Activated naive CD4-positive, alpha-beta T cell treated with anti-CD3 and anti-CD28 coated beads for 36 hours (primary cell): Measurements from ENCODE around the gene MAP4K1. TPM values are rescaled to one million over a fixed set of nuclear protein-coding genes. Genes with fewer than 3 reads are reported as not detected.
A peak's percentile ranks its signal among the peaks of the same experiment; 100 is the strongest.
"Not testable (repeated sequence)": the region's sequence is repeated elsewhere in the genome, so short reads cannot be mapped to it uniquely, and the experiment has no call there.

ENCODE experiments used
- CTCF ChIA-PET: fragments of 350-600 bp; sonication (Branson Sonifier 250); formaldehyde crosslinking; loops from one replicate; lab custom pipeline; 2021; ENCODE audit warnings: antibody characterized with exemption; lab: Charles Lee
- DNase-seq: peaks from one replicate; pipeline ENCODE4 v3.0.0-alpha.2; 2020
- H3K27ac Mint-ChIP-seq: one replicate; pipeline ENCODE4 v1.8.0; 2021; ENCODE audit warnings: mild to moderate bottlenecking, mixed read lengths
- H3K27me3 Mint-ChIP-seq: one replicate; pipeline ENCODE4 v1.8.0; 2021; ENCODE audit warnings: low read depth, mixed read lengths
- H3K36me3 Mint-ChIP-seq: one replicate; pipeline ENCODE4 v1.8.0; 2021; ENCODE audit warnings: low read depth, mixed read lengths
- H3K4me1 Mint-ChIP-seq: one replicate; pipeline ENCODE4 v1.8.0; 2021; ENCODE audit warnings: low read depth, mixed read lengths
- H3K4me3 Mint-ChIP-seq: one replicate; pipeline ENCODE4 v1.8.0; 2021; ENCODE audit warnings: mild to moderate bottlenecking, moderate library complexity, mixed read lengths
- H3K9me3 Mint-ChIP-seq: one replicate; pipeline ENCODE4 v1.8.0; 2021; ENCODE audit warnings: mixed read lengths
- intact Hi-C: fragments of 100-400 bp; cut with micrococcal nuclease; formaldehyde crosslinking; loops from one replicate; pipeline ENCODE4 v1.15.1; 2023
- total RNA-seq, 2 experiments: library from RNA; stranded (reverse); gene quantifications; one replicate each; pipeline ENCODE4 v1.2.3, GENCODE V29; 2021

Gene MAP4K1
- total RNA-seq, 2 experiments from 2014 or later = 135 to 148 TPM

DNA sequence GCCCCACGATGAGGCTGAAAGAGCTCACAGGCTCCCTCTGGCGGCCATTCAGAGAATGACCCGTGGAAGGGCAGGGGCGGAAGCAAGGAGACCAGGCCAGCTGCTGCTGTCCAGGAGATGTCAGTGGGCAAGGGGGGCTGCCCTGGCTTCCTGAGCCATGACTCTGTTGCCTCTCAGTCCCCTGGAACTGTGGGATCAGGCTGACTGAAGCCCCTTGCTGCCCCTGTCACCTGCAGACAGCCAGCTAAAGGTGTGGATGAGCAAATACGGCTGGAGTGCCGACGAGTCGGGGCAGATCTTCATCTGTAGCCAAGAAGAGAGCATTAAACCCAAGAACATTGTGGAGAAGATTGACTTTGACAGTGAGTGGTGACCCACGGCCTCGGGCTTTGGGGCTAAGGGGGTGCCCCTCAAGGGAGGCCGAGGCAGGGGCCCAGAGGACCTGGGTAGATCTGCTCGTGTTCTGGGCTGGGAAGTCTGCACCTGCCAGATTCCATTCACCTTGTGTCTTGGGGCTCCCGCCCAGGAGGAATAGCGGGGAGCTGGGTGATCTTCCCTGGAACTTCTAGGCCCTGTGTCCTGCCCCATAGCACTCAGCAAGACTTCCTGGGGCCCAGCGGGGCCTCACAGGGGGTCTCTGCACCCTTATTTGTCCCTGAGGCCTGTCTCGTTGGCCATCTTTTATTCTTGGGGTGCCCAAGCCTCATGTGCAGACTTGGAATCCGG, 17.2 kb upstream of the MAP4K1 start:
- H3K4me3 Mint-ChIP-seq = no peak overlapping the region
- H3K36me3 Mint-ChIP-seq = peaks cover 35% of the 10 kb centered on the region
- H3K27me3 Mint-ChIP-seq = no peaks in the 10 kb centered on the region
- CTCF ChIA-PET = interaction anchor here (0.5 to 4.2 kb wide), 32 partner anchors 10 to 773 kb away, joined by 3 to 42 read pairs (median 4); partner anchors contain the start of genes ACTN4, EIF3K, FAM98C and HNRNPL
- intact Hi-C loops = loop anchor here (1.0 to 5.0 kb wide), 4 partner anchors 91 to 232 kb away; partner anchors contain the start of genes ECH1 and FAM98C
- H3K9me3 Mint-ChIP-seq = no peaks in the 10 kb centered on the region
- peaks cover 29% of the 10 kb centered on the region for H3K4me1 Mint-ChIP-seq
- H3K27ac Mint-ChIP-seq = no peak overlapping the region
- peak; percentile 80 for DNase-seq

DNA sequence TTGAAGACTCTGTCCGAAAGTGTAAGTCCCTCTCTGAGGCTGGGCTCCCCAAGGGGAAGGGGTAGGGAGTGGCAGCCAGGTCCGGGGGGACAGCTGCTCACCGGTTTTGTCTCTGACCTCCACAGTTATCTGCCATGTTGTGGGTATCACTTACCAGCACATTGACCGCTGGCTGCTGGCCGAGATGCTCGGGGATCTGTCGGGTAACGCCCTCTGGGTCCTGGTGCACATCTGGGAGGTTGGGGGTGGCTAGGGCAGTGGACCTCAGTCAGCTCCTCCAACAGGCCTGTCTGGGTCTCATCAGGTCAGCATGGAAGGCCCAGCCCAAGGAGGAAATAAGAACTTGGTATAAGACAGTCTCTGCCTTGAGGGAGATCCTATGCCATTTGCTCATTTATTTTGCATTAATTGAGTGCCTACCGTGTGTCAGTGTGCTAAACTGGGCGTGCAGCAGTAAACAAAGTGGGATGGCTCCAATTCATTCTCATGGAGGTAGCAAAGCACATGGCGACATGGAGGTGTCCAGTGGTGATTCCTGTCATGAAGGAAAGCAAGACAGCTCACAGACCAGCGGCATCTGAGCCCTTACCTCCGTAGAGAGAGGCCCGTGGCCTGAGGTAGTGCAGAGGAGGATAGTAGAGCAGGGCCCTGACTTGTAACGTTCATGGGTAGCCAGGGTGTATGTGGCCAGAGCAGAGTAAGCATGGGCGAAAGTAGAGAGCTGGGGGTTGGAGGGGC, 14.9 kb upstream of the MAP4K1 start:
- Mint-ChIP-seq H3K27me3 (no peaks in the 10 kb centered on the region), H3K4me1 (peaks cover 29% of the 10 kb centered on the region), H3K27ac (no peak overlapping the region), H3K9me3 (no peaks in the 10 kb centered on the region), H3K36me3 (peaks cover 42% of the 10 kb centered on the region), H3K4me3 (no peak overlapping the region)
- no peak for DNase-seq
- CTCF ChIA-PET = interaction anchor here (0.6 to 3.3 kb wide), 2 partner anchors 108 to 118 kb away, joined by 4 to 39 read pairs; no protein-coding TSS in a partner anchor
- intact Hi-C loops = no loop called here

DNA sequence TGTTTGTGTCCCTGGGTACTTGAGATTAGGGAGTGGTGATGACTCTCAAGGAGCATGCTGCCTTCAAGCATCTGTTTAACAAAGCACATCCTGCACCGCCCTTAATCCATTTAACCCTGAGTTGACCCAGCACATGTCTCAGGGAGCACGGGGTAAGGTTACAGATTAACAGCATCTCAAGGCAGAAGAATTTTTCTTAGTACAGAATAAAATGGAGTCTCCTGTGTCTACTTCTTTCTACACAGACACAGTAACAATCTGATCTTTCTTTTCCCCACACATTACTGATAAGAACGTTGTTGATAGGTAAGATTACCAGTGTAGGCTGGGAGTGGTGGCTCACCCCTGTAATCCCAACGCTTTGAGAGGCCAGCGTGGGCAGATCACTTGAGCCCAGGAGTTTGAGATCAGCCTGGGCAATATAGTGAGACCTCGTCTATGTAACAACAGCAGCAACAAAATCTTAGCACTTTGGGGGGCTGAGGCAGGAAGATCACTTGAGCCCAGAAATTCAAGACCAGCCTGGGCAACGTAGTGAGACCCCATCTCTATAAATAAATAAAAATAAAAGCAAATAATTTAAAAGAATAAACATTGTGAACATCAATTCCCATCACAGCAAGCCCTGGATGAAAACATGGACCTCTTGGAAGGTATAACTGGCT, 14.2 kb upstream of the MAP4K1 start:
- Mint-ChIP-seq H3K36me3 (peaks cover 40% of the 10 kb centered on the region), H3K4me1 (peaks cover 25% of the 10 kb centered on the region)
- H3K27me3 Mint-ChIP-seq, H3K27ac Mint-ChIP-seq, H3K9me3 Mint-ChIP-seq, H3K4me3 Mint-ChIP-seq, DNase-seq, intact Hi-C loops, CTCF ChIA-PET: not testable (repeated sequence)

DNA sequence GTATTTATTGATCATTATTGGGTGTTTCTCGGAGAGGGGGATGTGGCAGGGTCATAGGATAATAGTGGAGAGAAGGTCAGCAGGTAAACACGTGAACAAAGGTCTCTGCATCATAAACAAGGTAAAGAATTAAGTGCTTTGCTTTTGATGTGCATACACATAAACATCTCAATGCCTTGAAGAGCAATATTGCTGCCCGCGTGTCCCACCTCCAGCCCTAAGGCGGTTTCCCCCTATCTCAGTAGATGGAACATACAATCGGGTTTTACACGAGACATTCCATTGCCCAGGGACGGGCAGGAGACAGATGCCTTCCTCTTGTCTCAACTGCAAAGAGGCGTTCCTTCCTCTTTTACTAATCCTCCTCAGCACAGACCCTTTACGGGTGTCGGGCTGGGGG, 13.5 kb upstream of the MAP4K1 start:
- H3K9me3 Mint-ChIP-seq, CTCF ChIA-PET, intact Hi-C loops, H3K4me3 Mint-ChIP-seq, H3K27ac Mint-ChIP-seq, H3K27me3 Mint-ChIP-seq, DNase-seq: not testable (repeated sequence)
- Mint-ChIP-seq H3K4me1 (peaks cover 18% of the 10 kb centered on the region), H3K36me3 (peaks cover 45% of the 10 kb centered on the region)

DNA sequence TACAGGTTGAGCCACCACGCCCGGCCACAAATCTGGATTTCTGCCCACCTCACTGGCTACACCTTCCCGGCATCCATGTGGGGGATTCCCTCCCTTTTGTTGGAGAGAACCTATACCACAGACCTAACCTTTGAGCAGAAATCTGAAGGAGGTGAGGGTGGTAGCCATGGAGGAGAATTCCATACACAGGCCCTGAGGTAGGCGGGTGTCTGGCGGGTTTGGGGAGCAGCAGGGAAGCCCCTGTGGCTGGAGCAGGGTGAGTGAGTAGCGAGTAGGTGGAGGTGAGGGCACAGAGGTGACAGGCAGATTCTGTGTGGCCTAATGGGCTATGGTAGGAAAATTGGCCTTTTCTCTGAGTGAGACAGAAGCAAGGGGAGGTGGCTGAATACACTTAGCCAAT, 11.8 kb upstream of the MAP4K1 start:
- intact Hi-C loops = no loop called here
- H3K4me1 Mint-ChIP-seq = peaks cover 2% of the 10 kb centered on the region
- CTCF ChIA-PET = interaction anchor here (0.6 to 2.0 kb wide), 2 partner anchors 40 to 84 kb away, joined by 3 to 8 read pairs; no protein-coding TSS in a partner anchor
- DNase-seq = no peak
- H3K9me3 Mint-ChIP-seq = no peaks in the 10 kb centered on the region
- no peak overlapping the region for H3K4me3 Mint-ChIP-seq
- peaks cover 41% of the 10 kb centered on the region for H3K36me3 Mint-ChIP-seq
- no peaks in the 10 kb centered on the region for H3K27me3 Mint-ChIP-seq
- H3K27ac Mint-ChIP-seq = no peak overlapping the region

DNA sequence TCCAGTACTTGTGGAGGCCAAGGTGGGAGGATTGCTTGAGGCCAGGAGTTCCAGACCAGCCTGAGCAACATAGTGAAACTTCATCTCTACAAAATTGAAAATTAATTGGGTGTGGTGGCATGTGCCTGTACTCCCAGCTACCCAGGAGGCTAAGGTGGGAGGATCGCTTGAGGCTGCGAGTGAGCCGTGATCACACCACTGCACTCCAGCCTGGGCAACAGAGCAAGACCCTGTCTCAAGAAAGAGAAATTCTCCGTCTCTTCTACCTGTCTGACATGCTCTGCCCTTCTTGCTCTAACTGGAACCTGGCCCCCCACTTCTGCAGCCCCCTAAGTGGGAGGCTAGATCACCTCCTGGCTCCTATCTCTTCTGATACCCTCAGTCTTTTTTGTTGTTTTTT, 8.6 kb upstream of the MAP4K1 start:
- Mint-ChIP-seq H3K27ac (no peak overlapping the region), H3K9me3 (no peaks in the 10 kb centered on the region), H3K4me1 (peaks cover 3% of the 10 kb centered on the region), H3K4me3 (no peak overlapping the region), H3K36me3 (peaks cover 40% of the 10 kb centered on the region), H3K27me3 (no peaks in the 10 kb centered on the region)
- intact Hi-C loops = no loop called here
- CTCF ChIA-PET = no interaction called here
- DNase-seq = no peak

DNA sequence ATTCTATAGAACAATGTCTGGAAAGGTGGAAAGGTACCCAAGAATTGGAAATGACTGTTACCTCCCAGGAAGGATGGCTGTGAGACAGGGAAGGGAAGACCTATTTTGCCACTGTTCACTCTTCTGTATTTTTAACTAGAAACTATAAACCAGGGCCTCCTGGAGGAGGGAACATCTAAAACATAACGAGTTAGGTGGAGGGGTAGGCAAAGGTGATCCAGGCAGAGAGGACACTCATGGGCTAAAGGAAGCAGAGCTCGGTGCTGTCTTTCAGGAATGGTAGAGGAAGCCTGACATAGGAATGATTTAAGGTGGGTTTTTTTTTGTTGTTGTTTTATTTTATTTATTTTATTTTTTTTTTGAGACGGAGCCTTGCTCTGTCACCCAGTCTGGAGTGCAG, 7.1 kb upstream of the MAP4K1 start:
- CTCF ChIA-PET = interaction anchor here (0.6 to 1.7 kb wide), 2 partner anchors 10 to 382 kb away, joined by 3 to 11 read pairs; no protein-coding TSS in a partner anchor
- H3K36me3 Mint-ChIP-seq = peaks cover 41% of the 10 kb centered on the region
- DNase-seq = no peak
- no peak overlapping the region for H3K4me3 Mint-ChIP-seq
- H3K27me3 Mint-ChIP-seq = no peaks in the 10 kb centered on the region
- intact Hi-C loops = no loop called here
- no peak overlapping the region for H3K27ac Mint-ChIP-seq
- peaks cover 11% of the 10 kb centered on the region for H3K4me1 Mint-ChIP-seq
- H3K9me3 Mint-ChIP-seq = no peaks in the 10 kb centered on the region

DNA sequence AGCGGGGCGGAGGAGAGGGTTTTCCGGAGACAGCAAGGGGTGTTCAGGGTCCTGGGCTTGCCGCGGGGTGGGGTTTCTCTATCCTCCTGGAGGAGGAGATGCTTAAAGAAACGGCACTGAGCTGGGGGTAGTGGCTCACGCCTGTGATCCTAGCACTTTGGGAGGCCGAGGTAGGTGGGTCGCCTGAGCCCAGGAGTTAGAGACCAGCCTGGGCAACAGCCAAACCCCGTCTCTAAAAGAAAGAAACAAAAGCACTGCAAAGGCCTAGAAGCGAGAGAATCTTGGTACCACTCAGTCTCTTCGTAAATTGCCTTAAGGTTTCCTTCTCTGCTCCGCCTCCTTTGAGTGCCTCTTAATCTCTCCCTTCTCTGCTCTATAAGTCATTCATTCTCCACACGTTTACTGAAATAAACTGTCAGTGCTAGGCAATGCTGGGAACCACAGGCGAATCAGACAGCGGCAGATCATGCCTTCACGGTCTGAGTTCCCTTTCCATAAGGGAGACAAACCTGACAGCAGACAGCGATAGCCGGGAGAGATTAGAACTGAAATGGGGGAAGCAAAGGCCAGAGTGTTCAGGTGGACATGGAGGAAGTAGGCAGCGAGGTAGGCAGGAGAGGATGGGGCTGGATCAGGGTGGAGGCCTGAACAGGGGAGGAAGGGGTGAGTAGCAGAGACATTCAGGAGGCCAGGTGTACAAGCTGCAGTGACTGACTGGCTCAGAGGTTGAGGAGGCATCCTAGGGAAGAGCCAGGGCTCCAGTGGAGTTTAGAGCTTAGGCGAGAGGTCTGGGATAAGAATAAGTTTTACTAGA, 1.8 kb upstream of the MAP4K1 start:
- peaks cover 39% of the 10 kb centered on the region for H3K4me1 Mint-ChIP-seq
- H3K27me3 Mint-ChIP-seq = no peaks in the 10 kb centered on the region
- DNase-seq = no peak
- H3K4me3 Mint-ChIP-seq = peak overlapping the region; percentile 100
- CTCF ChIA-PET = interaction anchor here (0.6 to 5.9 kb wide), 5 partner anchors 16 to 216 kb away, joined by 3 to 42 read pairs (median 3); partner anchors contain the start of gene FAM98C
- no peaks in the 10 kb centered on the region for H3K9me3 Mint-ChIP-seq
- peaks cover 43% of the 10 kb centered on the region for H3K36me3 Mint-ChIP-seq
- peak overlapping the region; percentile 91 for H3K27ac Mint-ChIP-seq
- intact Hi-C loops = loop anchor here (1.0 to 10.0 kb wide), 9 partner anchors 18 to 715 kb away; partner anchors contain the start of genes KCNK6, NFKBIB, RASGRP4 and SIPA1L3

DNA sequence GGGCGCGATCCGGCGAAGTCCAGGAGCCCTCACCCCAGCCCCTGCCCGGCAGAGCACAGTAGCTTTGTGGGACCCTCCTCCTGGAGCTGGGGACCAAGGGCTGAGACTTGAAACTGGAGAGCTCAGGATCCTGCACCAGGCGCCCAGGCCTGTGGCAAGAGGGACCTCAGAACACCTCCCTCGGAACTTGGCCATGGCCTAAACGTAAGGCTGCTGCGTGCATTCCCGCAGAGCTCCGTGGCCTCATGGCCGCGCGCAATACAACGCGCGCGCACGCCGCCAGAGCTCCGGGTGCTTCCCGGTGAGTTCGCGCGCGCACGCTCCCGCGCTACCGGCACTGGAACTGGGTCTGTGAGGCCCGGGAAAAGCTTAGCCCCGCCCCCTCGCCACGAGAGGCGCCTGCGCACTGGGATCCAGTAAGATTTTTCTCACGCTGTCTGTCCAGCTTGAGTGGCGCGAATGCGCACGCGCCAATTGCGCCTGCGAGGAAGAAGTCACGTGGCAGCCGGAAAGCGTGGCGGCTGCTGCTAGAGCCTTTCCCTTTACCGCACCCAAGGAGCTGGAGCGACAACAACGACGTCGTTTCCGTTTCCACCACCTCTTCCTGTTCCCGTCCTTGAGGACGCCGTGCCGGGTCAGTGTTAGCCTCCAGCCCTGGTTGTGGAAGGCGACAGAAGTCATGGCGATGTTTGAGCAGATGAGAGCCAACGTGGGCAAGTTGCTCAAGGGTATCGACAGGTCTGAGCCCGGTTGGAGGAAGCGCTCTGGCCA, 1.0 kb upstream of the MAP4K1 start, which contains the start of gene EIF3K:
Gene EIF3K, plus strand, starts transcription at position 599 of the 771 bp plus-strand sequence. Its CDS starts 81 bp downstream, at position 680.
- intact Hi-C loops = loop anchor here (1.0 to 10.0 kb wide), 15 partner anchors 19 to 714 kb away; partner anchors contain the start of genes ACTN4, KCNK6, MRPS12 and NFKBIB
- H3K27ac Mint-ChIP-seq = peak within 1 kb of the TSS; percentile 91
- CTCF ChIA-PET = interaction anchor here (0.6 to 5.9 kb wide), 5 partner anchors 16 to 216 kb away, joined by 3 to 42 read pairs (median 3); partner anchors contain the start of gene FAM98C
- H3K27me3 Mint-ChIP-seq = no peaks in the 10 kb centered on the region
- H3K36me3 Mint-ChIP-seq = peaks cover 42% of the 10 kb centered on the region
- H3K4me3 Mint-ChIP-seq = peak within 1 kb of the TSS; percentile 100
- peak; percentile 99 for DNase-seq
- peaks cover 45% of the 10 kb centered on the region for H3K4me1 Mint-ChIP-seq
- no peaks in the 10 kb centered on the region for H3K9me3 Mint-ChIP-seq

DNA sequence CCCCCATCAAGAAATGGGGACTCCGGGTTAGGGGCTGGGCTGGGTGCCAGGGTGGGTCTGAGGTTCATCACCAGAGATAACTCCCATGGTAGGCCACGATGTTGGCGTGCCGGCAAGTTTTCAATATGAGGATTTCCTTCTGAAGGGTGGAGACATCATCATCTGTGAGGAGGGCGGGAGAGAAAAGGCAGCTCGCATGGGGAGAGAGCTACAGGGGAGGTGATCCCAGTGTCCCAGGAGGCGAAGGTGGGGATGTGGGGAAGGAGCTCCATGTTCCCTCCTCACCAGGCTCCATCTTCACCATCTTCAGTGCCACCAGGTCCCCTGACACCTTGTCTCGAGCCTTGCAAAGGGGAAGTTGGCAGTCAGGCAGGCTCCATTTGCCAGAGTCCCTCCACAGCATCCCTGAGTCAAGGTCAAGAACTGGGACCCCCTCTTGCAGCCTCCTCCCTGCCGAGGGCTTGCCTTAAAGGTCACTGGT, 430 bp downstream of the MAP4K1 start:
- peak; percentile 49 for DNase-seq
- intact Hi-C loops = loop anchor here (5.0 to 10.0 kb wide), 4 partner anchors 60 to 713 kb away; partner anchors contain the start of genes KCNK6, RASGRP4, SIPA1L3 and WDR87
- CTCF ChIA-PET = interaction anchor here (1.0 to 5.9 kb wide), 4 partner anchors 18 to 214 kb away, joined by 4 to 42 read pairs (median 8); partner anchors contain the start of gene FAM98C
- H3K27me3 Mint-ChIP-seq = no peaks in the 10 kb centered on the region
- H3K36me3 Mint-ChIP-seq = peaks cover 47% of the 10 kb centered on the region
- no peaks in the 10 kb centered on the region for H3K9me3 Mint-ChIP-seq
- H3K27ac Mint-ChIP-seq = peak overlapping the region; percentile 91
- peaks cover 54% of the 10 kb centered on the region for H3K4me1 Mint-ChIP-seq
- peak overlapping the region; percentile 100 for H3K4me3 Mint-ChIP-seq
